WTC11 (cell line): ENCODE data around the gene SLC16A13. TPM values are rescaled to one million over a fixed set of nuclear protein-coding genes. Genes with fewer than 3 reads are reported as not detected.

Experiments used
- ATF1 ChIP-seq: sonication (generic); formaldehyde crosslinking; IDR thresholded peaks from 2 replicates; pipeline ENCODE4 v1.8.1; 2023; ENCODE audit warnings: mild to moderate bottlenecking, moderate library complexity, missing genetic modification reagents
- GRHL2 ChIP-seq: fragments of 250-450 bp; sonication (Bioruptor Pico); IDR thresholded peaks from 2 replicates; pipeline ENCODE4 v1.8.0; 2022; ENCODE audit warnings: mild to moderate bottlenecking, moderate library complexity; ENCODE audit not compliant: insufficient replicate concordance, severe bottlenecking
- KAT7 ChIP-seq: sonication (generic); formaldehyde crosslinking; IDR thresholded peaks from 2 replicates; pipeline ENCODE4 v1.8.1; 2023; ENCODE audit warnings: missing genetic modification reagents, mild to moderate bottlenecking, borderline replicate concordance
- MXD4 ChIP-seq: fragments of 250-450 bp; sonication (Bioruptor Pico); IDR thresholded peaks from 2 replicates; pipeline ENCODE4 v1.8.0; 2021; ENCODE audit warnings: mild to moderate bottlenecking, moderate library complexity, borderline replicate concordance
- TEAD4 ChIP-seq: sonication (generic); formaldehyde crosslinking; IDR thresholded peaks from 2 replicates; pipeline ENCODE4 v1.8.0; 2022; ENCODE audit warnings: mild to moderate bottlenecking, missing genetic modification reagents
- ZNF121 ChIP-seq: sonication (generic); formaldehyde crosslinking; IDR thresholded peaks from 2 replicates; pipeline ENCODE4 v1.8.0; 2023; ENCODE audit warnings: missing genetic modification reagents
- ZNF416 ChIP-seq: fragments of 250-450 bp; sonication (Bioruptor Pico); IDR thresholded peaks from 2 replicates; pipeline ENCODE4 v1.9.0; 2021; ENCODE audit warnings: mild to moderate bottlenecking, inconsistent platforms
- ZNF671 ChIP-seq: fragments of 250-450 bp; sonication (Bioruptor Pico); IDR thresholded peaks from 2 replicates; pipeline ENCODE4 v1.8.0; 2021; ENCODE audit warnings: mild to moderate bottlenecking
- total RNA-seq: library from RNA; stranded (reverse); gene quantifications from 3 replicates; pipeline ENCODE4 v1.2.3, GENCODE V29; 2021
- TF ChIP-seq, protein P1 (sequence below): fragments of 250-450 bp; sonication (Bioruptor Pico); IDR thresholded peaks from 2 replicates; pipeline ENCODE4 v1.8.0; 2021; ENCODE audit warnings: mild to moderate bottlenecking
- TF ChIP-seq, protein P2 (sequence below): sonication (generic); formaldehyde crosslinking; IDR thresholded peaks from 2 replicates; pipeline ENCODE4 v1.8.1; 2023; ENCODE audit warnings: mild to moderate bottlenecking, missing genetic modification reagents
- TF ChIP-seq, protein P3 (sequence below): fragments of 250-450 bp; sonication (Bioruptor Pico); IDR thresholded peaks from 2 replicates; pipeline ENCODE4 v2.1.2; 2022; ENCODE audit warnings: mild to moderate bottlenecking, moderate library complexity
- TF ChIP-seq, protein P4 (sequence below): sonication (generic); formaldehyde crosslinking; IDR thresholded peaks from 2 replicates; pipeline ENCODE4 v1.8.0; 2023; ENCODE audit warnings: mild to moderate bottlenecking, missing genetic modification reagents
- TF ChIP-seq, protein P5 (sequence below): sonication (generic); formaldehyde crosslinking; IDR thresholded peaks from 2 replicates; pipeline ENCODE4 v1.8.0; 2023; ENCODE audit warnings: missing genetic modification reagents
- TF ChIP-seq, protein P6 (sequence below): sonication (generic); formaldehyde crosslinking; IDR thresholded peaks from 2 replicates; pipeline ENCODE4 v1.8.1; 2022; ENCODE audit warnings: mild to moderate bottlenecking, missing genetic modification reagents, moderate library complexity, borderline replicate concordance
- TF ChIP-seq, protein P7 (sequence below): fragments of 250-450 bp; sonication (Bioruptor Pico); IDR thresholded peaks from 2 replicates; pipeline ENCODE4 v1.9.0; 2021; ENCODE audit warnings: mild to moderate bottlenecking

The SLC16A13 gene
- total RNA-seq, 1 experiment from 2014 or later = 5.2 TPM

DNA sequence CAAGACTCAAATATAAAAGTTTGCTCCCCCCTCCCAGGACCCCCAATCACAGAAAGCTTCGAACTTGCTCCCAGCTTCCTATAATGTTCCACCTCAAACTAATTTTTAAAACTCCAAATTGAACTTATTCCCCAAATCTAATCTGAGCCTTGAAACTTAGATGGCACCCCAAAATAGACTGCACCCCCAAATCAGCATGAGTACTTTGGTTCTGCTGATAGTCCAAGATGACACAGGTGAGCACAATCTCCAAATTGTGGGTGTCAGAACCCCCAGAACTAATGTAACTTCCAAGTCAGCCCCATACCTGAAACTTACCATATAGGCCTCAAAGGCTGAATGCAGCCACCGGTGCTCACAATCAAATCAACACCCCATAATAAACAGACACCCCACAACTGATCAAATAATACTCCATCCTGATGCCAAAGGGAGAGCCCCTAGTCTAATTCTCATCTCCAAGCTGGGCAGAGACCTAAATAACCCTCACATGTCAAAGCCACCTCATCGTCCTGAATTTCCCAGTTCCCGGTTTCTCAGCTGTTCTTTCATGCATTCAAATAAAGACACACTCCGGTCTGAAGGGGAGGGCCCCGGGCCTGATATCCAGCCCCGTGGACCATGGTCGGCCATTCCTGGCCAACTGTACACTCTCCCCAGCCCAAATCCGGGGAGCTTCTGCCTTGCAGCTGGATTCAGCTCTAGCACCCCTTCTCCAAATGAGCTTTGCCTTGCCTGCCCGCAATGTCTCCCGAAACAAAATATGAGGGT, 14.7 kb upstream of the SLC16A13 start (continued):
- TF ChIP-seq, protein P1, sequence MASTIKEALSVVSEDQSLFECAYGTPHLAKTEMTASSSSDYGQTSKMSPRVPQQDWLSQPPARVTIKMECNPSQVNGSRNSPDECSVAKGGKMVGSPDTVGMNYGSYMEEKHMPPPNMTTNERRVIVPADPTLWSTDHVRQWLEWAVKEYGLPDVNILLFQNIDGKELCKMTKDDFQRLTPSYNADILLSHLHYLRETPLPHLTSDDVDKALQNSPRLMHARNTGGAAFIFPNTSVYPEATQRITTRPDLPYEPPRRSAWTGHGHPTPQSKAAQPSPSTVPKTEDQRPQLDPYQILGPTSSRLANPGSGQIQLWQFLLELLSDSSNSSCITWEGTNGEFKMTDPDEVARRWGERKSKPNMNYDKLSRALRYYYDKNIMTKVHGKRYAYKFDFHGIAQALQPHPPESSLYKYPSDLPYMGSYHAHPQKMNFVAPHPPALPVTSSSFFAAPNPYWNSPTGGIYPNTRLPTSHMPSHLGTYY (CRISPR knock-in tag) = no peak
- TF ChIP-seq, protein P2, sequence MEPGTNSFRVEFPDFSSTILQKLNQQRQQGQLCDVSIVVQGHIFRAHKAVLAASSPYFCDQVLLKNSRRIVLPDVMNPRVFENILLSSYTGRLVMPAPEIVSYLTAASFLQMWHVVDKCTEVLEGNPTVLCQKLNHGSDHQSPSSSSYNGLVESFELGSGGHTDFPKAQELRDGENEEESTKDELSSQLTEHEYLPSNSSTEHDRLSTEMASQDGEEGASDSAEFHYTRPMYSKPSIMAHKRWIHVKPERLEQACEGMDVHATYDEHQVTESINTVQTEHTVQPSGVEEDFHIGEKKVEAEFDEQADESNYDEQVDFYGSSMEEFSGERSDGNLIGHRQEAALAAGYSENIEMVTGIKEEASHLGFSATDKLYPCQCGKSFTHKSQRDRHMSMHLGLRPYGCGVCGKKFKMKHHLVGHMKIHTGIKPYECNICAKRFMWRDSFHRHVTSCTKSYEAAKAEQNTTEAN = no peak
- TF ChIP-seq TEAD4 (CRISPR knock-in tag) (no peak), KAT7 (CRISPR knock-in tag) (no peak), ZNF671 (CRISPR knock-in tag) (no peak), ZNF121 (CRISPR knock-in tag) (no peak), ATF1 (no peak), ZNF416 (CRISPR knock-in tag) (no peak), GRHL2 (CRISPR knock-in tag) (no peak), MXD4 (CRISPR knock-in tag) (no peak)
- TF ChIP-seq, protein P3, sequence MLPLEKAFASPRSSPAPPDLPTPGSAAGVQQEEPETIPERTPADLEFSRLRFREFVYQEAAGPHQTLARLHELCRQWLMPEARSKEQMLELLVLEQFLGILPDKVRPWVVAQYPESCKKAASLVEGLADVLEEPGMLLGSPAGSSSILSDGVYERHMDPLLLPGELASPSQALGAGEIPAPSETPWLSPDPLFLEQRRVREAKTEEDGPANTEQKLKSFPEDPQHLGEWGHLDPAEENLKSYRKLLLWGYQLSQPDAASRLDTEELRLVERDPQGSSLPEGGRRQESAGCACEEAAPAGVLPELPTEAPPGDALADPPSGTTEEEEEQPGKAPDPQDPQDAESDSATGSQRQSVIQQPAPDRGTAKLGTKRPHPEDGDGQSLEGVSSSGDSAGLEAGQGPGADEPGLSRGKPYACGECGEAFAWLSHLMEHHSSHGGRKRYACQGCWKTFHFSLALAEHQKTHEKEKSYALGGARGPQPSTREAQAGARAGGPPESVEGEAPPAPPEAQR (CRISPR knock-in tag) = no peak
- TF ChIP-seq, protein P4, sequence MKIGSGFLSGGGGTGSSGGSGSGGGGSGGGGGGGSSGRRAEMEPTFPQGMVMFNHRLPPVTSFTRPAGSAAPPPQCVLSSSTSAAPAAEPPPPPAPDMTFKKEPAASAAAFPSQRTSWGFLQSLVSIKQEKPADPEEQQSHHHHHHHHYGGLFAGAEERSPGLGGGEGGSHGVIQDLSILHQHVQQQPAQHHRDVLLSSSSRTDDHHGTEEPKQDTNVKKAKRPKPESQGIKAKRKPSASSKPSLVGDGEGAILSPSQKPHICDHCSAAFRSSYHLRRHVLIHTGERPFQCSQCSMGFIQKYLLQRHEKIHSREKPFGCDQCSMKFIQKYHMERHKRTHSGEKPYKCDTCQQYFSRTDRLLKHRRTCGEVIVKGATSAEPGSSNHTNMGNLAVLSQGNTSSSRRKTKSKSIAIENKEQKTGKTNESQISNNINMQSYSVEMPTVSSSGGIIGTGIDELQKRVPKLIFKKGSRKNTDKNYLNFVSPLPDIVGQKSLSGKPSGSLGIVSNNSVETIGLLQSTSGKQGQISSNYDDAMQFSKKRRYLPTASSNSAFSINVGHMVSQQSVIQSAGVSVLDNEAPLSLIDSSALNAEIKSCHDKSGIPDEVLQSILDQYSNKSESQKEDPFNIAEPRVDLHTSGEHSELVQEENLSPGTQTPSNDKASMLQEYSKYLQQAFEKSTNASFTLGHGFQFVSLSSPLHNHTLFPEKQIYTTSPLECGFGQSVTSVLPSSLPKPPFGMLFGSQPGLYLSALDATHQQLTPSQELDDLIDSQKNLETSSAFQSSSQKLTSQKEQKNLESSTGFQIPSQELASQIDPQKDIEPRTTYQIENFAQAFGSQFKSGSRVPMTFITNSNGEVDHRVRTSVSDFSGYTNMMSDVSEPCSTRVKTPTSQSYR = no peak
- TF ChIP-seq, protein P5, sequence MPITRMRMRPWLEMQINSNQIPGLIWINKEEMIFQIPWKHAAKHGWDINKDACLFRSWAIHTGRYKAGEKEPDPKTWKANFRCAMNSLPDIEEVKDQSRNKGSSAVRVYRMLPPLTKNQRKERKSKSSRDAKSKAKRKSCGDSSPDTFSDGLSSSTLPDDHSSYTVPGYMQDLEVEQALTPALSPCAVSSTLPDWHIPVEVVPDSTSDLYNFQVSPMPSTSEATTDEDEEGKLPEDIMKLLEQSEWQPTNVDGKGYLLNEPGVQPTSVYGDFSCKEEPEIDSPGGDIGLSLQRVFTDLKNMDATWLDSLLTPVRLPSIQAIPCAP (CRISPR knock-in tag) = no peak
- TF ChIP-seq, protein P6, sequence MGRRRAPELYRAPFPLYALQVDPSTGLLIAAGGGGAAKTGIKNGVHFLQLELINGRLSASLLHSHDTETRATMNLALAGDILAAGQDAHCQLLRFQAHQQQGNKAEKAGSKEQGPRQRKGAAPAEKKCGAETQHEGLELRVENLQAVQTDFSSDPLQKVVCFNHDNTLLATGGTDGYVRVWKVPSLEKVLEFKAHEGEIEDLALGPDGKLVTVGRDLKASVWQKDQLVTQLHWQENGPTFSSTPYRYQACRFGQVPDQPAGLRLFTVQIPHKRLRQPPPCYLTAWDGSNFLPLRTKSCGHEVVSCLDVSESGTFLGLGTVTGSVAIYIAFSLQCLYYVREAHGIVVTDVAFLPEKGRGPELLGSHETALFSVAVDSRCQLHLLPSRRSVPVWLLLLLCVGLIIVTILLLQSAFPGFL (CRISPR knock-in tag) = no peak
- TF ChIP-seq, protein P7, sequence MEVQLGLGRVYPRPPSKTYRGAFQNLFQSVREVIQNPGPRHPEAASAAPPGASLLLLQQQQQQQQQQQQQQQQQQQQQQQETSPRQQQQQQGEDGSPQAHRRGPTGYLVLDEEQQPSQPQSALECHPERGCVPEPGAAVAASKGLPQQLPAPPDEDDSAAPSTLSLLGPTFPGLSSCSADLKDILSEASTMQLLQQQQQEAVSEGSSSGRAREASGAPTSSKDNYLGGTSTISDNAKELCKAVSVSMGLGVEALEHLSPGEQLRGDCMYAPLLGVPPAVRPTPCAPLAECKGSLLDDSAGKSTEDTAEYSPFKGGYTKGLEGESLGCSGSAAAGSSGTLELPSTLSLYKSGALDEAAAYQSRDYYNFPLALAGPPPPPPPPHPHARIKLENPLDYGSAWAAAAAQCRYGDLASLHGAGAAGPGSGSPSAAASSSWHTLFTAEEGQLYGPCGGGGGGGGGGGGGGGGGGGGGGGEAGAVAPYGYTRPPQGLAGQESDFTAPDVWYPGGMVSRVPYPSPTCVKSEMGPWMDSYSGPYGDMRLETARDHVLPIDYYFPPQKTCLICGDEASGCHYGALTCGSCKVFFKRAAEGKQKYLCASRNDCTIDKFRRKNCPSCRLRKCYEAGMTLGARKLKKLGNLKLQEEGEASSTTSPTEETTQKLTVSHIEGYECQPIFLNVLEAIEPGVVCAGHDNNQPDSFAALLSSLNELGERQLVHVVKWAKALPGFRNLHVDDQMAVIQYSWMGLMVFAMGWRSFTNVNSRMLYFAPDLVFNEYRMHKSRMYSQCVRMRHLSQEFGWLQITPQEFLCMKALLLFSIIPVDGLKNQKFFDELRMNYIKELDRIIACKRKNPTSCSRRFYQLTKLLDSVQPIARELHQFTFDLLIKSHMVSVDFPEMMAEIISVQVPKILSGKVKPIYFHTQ (CRISPR knock-in tag) = no peak
